OCI-LY7 (cell line): ENCODE results near the gene QPRT.
"Not testable (repeated sequence)": the region's sequence is repeated elsewhere in the genome, so short reads cannot be mapped to it uniquely, and the experiment has no call there.

Experiments used
- EZH2phosphoT487 ChIP-seq: fragments of 200-600 bp; sonication (generic); IDR thresholded peaks from 2 replicates; pipeline ENCODE4 v1.6.1; 2018; ENCODE audit warnings: low read depth, borderline replicate concordance, mild to moderate bottlenecking, mixed run types, antibody characterized with exemption, low read length, moderate library complexity, mixed read lengths
- TF ChIP-seq, protein P1 (sequence below): fragments of 200-600 bp; sonication (generic); conservative IDR thresholded peaks from 2 replicates; pipeline ENCODE4 v1.5.1; 2014; ENCODE audit warnings: mild to moderate bottlenecking, antibody characterized with exemption, low read length, moderate library complexity, mixed read lengths

DNA sequence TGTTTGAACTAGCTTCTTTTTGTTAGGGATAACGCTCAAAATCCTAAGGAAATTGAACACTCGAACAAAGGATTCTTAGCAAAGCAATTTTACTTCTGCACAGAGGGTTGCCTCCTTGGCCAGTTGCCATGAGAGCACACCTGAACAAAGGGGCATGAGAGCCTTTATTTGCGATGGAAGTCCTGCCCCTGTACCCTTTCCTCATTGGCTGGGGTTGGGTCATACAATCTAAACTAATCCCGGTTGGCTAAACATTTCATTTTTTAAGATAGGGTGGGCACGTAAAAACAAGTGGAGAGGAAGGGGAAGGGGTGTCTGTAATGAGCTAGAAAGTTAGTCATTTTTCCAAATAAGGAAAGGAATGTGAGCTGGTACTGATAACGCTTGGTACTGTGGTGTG, 30.7 kb downstream of the QPRT start:
- TF ChIP-seq, protein P1, sequence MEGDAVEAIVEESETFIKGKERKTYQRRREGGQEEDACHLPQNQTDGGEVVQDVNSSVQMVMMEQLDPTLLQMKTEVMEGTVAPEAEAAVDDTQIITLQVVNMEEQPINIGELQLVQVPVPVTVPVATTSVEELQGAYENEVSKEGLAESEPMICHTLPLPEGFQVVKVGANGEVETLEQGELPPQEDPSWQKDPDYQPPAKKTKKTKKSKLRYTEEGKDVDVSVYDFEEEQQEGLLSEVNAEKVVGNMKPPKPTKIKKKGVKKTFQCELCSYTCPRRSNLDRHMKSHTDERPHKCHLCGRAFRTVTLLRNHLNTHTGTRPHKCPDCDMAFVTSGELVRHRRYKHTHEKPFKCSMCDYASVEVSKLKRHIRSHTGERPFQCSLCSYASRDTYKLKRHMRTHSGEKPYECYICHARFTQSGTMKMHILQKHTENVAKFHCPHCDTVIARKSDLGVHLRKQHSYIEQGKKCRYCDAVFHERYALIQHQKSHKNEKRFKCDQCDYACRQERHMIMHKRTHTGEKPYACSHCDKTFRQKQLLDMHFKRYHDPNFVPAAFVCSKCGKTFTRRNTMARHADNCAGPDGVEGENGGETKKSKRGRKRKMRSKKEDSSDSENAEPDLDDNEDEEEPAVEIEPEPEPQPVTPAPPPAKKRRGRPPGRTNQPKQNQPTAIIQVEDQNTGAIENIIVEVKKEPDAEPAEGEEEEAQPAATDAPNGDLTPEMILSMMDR: not testable (repeated sequence)
- not testable (repeated sequence) for TF ChIP-seq EZH2phosphoT487
